Measurements from ENCODE around the gene UBB. TPM values are rescaled to one million over a fixed set of nuclear protein-coding genes. Genes with fewer than 3 reads are reported as not detected.
A peak's percentile ranks its signal among the peaks of the same experiment; 100 is the strongest.
"Not testable (repeated sequence)": the region's sequence is repeated elsewhere in the genome, so short reads cannot be mapped to it uniquely, and the experiment has no call there.

Gene UBB
- total RNA-seq, 1 experiment from 2014 or later = 992 TPM

- no peak for DNase-seq (ENCODE audit: low read depth)
Observed at GRCh38 chr17:16374146-16374938, 6.5 kb upstream of the UBB start.

- DNase-seq (ENCODE audit: low read depth) = peak; percentile 59
Observed at GRCh38 chr17:16377941-16378341, 3.0 kb upstream of the UBB start.

- DNase-seq (ENCODE audit: low read depth) = no peak
Observed at GRCh38 chr17:16378636-16379282, 2.1 kb upstream of the UBB start.

- DNase-seq (ENCODE audit: low read depth) = no peak
Observed at GRCh38 chr17:16379654-16380053, 1.2 kb upstream of the UBB start.

- DNase-seq (ENCODE audit: low read depth) = no peak
Observed at GRCh38 chr17:16381496-16381820, 567 bp downstream of the UBB start.

- no peak for DNase-seq (ENCODE audit: low read depth)
Observed at GRCh38 chr17:16383216-16383615, 2.3 kb downstream of the UBB start.

GRCh38 chr17:16383772-16384287, 2.9 kb downstream of the UBB start:
- DNase-seq (ENCODE audit: low read depth) = no peak

- DNase-seq (ENCODE audit: low read depth) = no peak
Observed at GRCh38 chr17:16384557-16384956, 3.7 kb downstream of the UBB start.

- not testable (repeated sequence) for DNase-seq (ENCODE audit: low read depth)
Observed at GRCh38 chr17:16386126-16386507, 5.2 kb downstream of the UBB start.

- DNase-seq (ENCODE audit: low read depth) = no peak
Observed at GRCh38 chr17:16391451-16391850, 10.6 kb downstream of the UBB start.

- not testable (repeated sequence) for DNase-seq (ENCODE audit: low read depth)
Observed at GRCh38 chr17:16392491-16392890, 11.6 kb downstream of the UBB start.

GRCh38 chr17:16395887-16396286, 15.0 kb downstream of the UBB start:
- DNase-seq (ENCODE audit: low read depth) = not testable (repeated sequence)

GRCh38 chr17:16396693-16397092, 15.8 kb downstream of the UBB start:
- not testable (repeated sequence) for DNase-seq (ENCODE audit: low read depth)

GRCh38 chr17:16398270-16399267, 17.7 kb downstream of the UBB start:
- no peak for DNase-seq (ENCODE audit: low read depth)

- DNase-seq (ENCODE audit: low read depth) = not testable (repeated sequence)
Observed at GRCh38 chr17:16403847-16404246, 23.0 kb downstream of the UBB start.

GRCh38 chr17:16406742-16407674, 26.1 kb downstream of the UBB start:
- no peak for DNase-seq (ENCODE audit: low read depth)

- peak; percentile 32 for DNase-seq (ENCODE audit: low read depth)
Observed at GRCh38 chr17:16407911-16408588, 27.2 kb downstream of the UBB start.

- DNase-seq (ENCODE audit: low read depth) = peak; percentile 12
Observed at GRCh38 chr17:16415031-16415924, 34.4 kb downstream of the UBB start, which contains the start of gene TRPV2. TRPV2 (plus strand) TSS chr17:16415571; CDS start chr17:16417669, 2,098 bp downstream.

- no peak for DNase-seq (ENCODE audit: low read depth)
Observed at GRCh38 chr17:16417399-16417798, 36.5 kb downstream of the UBB start.
